Measurements from ENCODE around the gene PSMG3.

DNA sequence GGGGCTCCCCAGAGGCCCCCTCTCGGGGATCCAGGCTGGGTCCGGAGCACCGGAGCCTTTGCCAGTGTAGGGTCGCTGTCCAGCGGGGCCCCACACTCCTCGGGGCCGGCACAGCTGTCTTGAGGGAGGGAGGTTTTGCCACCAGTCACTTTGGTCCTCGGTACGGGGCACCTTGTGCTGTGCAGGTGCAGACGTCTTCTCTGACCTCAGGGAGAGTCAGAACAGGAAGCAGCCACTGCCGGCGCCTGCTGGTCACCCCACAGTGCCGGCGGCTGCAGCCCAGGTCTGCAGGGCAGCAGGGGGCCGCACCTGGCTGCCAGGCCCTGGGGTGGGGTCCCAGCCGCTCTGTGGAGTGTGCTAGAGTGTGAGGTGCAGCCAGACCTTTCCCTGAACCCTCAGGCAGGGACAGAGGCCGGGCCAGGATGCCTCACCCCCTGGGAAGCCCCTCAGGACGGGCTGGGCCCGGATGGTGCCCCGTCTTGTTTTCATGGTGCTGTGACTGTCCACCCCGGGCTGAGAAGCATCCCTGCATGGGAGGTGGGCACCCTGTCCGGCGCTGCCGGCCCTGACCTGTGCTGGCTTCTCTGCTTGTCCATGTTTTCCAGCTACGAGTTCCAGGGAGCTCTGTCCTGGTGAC is 31.2 kb downstream of the PSMG3 start:
- no peak for TF ChIP-seq YY1 (IDR thresholded peaks at IDR 0.05; ENCODE audit: insufficient read depth, insufficient read length)
- no peak for TF ChIP-seq ZNF274 (IDR thresholded peaks at IDR 0.05; ENCODE audit: low read depth, low read length)

Measured in NT2/D1 (cell line).